GM10266 (cell line): ENCODE results near the gene PTPRN2.

Source experiments
- DNase-seq: peaks from one replicate; pipeline ENCODE4 v3.0.0; 2012; ENCODE audit errors: extremely low spot score
- TF ChIP-seq, protein P1 (sequence below): IDR thresholded peaks from 2 replicates; pipeline ENCODE4 v1.5.1; 2012; ENCODE audit warnings: mild to moderate bottlenecking, low read depth; ENCODE audit not compliant: control insufficient read depth, insufficient read depth; ENCODE audit errors: missing control alignments

The PTPRN2 gene

DNA sequence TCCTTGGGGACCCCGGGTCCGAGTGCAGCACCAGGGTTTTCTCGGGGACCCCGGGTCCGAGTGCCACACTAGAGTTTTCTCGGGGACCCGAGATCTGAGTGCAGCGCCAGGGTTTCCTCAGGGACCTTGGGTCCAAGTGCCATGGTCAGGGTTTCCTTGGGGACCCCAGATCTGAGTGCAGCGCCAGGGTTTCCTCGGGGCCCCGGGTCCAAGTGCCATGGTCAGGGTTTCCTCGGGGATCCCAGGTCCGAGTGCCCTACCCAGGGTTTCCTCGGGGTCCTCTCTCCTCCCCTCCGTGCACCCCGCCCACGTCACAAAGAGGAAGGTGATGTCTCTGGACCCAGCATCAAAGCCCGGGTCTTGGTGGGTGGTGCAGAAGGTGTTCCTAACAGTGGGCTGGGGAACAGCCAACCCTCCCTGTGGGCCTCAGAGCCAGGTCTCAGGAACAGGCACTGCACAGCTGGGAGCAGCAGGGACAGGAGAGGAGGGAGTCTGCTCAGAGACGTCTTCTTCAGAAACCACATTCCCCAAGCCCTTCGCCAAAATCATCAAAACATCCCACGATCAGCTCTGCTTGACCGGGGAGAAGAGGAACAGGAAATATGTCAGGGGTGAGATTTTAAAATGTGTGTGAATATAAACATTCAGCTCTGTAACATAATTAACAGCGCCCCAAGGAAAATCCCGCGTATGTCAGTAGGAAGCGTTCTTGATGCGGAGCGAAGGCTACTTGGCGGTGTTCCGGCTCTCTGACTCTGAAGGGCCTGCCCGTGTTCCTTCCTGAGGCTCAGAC lies 710.1 kb downstream of the PTPRN2 start:
- TF ChIP-seq, protein P1, sequence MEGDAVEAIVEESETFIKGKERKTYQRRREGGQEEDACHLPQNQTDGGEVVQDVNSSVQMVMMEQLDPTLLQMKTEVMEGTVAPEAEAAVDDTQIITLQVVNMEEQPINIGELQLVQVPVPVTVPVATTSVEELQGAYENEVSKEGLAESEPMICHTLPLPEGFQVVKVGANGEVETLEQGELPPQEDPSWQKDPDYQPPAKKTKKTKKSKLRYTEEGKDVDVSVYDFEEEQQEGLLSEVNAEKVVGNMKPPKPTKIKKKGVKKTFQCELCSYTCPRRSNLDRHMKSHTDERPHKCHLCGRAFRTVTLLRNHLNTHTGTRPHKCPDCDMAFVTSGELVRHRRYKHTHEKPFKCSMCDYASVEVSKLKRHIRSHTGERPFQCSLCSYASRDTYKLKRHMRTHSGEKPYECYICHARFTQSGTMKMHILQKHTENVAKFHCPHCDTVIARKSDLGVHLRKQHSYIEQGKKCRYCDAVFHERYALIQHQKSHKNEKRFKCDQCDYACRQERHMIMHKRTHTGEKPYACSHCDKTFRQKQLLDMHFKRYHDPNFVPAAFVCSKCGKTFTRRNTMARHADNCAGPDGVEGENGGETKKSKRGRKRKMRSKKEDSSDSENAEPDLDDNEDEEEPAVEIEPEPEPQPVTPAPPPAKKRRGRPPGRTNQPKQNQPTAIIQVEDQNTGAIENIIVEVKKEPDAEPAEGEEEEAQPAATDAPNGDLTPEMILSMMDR: no peak

DNA sequence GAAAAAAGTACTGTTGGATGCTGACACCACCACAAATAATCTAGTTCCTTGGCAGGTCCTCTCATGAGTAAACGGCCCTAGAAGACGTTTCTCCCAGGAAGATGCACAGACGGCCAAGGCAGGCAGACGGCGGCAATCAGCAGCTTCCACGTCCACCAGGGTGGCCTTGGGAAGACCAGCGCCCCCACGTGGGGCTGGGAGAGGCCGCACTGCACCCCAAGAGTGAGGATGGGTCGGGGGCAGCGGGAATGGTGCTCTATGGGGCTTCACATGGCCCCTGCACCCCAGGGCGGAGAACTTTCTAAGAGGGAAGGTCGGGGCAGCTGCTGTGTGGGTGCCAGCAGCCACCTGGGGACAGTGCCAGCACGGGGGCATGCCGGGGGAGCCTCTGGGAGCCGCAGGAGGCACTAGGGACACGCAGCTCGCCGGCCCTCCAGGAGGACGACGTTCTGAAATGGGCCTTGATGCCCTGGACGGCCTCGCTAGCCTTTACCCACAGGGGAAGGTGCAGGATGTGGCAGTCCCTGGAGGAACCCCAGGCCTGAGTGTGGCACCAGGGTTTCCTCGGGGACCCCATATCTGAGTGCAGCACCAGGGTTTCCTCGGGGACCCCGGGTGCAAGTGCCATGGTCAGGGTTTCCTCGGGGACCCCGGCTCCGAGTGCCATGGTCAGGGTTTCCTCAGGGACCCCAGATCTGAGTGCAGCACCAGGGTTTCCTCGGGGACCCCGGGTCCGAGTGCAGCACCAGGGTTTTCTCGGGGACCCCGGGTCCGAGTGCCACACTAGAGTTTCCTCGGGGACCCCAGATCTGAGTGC lies 710.9 kb downstream of the PTPRN2 start:
- TF ChIP-seq, protein P1: no peak
- no peak for DNase-seq

More for the DNA sequence above, 710.1 kb downstream of the PTPRN2 start:
- no peak for DNase-seq

DNA sequence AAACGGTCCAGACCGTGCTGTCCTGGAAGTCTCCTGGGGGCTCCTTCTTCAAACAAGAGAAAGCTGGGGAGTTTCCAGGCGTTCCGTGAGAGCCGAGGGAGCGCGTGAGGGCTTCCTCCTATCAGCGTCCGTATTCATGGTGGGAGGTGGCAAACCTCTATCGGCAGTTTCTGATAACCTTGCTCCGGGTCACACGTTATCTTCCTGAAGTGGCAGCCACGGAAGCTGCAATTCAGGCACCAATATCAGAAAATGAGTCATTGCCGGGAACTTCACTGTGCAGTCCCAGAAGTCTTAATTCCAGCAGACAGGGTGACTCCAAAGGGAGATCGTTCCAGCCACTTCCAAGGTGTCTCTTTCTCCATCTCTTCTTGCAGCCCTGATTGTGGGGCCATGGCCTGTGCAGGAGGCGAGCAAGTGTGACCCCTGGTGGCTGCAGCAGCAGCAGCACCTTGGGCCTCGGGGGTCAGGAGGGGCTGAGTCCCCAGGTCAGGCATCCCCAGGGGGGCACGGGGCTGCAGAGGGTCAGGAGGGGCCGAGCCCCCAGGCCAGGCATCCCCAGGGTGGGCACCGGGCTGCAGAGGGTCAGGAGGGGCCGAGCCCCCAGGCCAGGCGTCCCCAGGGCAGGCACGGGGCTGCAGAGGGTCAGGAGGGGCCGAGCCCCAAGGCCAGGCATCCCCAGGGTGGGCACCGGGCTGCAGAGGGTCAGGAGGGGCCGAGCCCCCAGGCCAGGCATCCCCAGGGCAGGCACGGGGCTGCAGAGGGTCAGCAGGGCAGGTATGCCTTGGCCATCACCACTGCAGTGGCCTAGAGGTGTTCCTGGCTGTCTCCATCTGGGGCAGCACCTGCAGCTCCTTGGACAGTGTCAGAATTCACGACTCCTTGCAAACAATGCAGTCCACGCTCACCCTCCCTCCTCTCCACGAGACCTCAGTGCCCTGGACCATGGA lies 712.1 kb downstream of the PTPRN2 start:
- TF ChIP-seq, protein P1: no peak
- DNase-seq: no peak

DNA sequence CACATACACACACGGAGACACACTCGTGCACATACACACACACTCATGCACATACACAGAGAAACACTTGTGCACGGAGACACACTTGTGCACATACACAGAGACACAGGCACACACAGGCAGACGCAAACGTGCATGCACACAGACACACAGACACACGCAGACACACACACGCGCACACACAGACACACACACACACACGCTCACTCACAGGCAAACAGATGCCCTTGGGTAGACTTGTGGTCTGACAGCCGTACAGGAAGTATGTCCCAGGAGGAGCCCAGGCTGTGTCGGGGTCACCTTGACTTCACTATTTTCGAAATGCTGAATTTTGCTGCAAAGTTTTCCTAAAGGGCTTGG lies 712.8 kb downstream of the PTPRN2 start:
- TF ChIP-seq, protein P1: no peak
- no peak for DNase-seq

DNA sequence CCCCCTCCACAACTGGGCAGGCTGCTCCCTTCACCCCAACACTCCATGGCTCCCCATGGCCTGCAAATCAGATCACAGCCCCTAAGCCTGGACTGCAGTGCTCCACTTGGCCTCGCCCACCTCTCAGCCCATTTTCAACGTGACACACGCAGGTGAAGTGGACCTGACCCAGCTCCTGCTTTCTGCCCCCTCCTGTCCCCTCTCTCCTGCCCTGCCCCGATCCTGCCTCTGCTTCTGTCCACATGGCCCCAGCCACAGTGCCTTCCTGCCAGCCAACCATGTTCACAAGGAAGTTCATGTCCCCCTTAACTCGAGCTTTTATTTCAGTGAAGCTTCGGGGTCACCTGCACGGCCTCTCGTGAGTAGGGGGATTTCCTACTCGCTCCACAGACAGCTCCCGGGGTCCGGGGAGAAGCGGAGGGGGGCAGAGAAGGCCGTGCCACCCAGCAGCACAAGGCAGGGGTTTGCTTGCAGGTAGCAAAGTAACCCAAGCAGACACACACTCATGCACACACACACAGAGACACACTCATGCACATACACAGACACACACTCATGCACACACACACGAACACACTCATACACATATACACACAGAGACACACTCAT lies 713.3 kb downstream of the PTPRN2 start:
- TF ChIP-seq, protein P1: no peak
- DNase-seq: no peak

DNA sequence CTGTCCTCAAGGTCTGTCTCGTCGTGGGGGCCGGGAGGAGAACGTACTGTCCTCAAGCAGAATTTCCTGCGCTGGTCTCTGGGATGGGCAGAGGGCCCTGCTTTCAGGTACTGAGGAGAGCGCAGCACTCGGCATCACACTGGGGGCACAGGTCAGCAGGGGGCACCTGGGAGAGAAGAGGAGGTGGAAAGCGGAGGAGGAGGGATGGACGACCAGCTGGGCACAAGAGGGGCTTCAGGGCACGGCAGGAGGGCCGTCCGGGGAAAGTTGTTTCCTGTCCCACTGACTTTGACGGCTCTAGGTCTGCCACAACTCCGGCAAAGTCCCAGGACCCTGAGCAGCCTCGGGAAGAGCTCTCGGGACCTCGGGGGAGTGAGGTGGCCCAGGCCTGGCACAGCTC lies 714.0 kb downstream of the PTPRN2 start:
- no peak for DNase-seq

More for the DNA sequence above, 714.0 kb downstream of the PTPRN2 start:
- TF ChIP-seq, protein P1: no peak
